Stomach (tissue), 9 donors: Measurements from ENCODE around the gene KCNC1. TPM values are rescaled to one million over a fixed set of nuclear protein-coding genes. Genes with fewer than 3 reads are reported as not detected.
A peak's percentile ranks its signal among the peaks of the same experiment; 100 is the strongest.

Experiments
- DNase-seq, 2 donors: peaks; one replicate each; pipeline versions ENCODE4 v3.0.0 to v3.0.0-alpha.2; 2013 to 2019
- H3K27ac ChIP-seq, 5 donors: fragments of 200-600 bp in 4 of 5; sonication (generic) in 4 of 5; one replicate each; pipeline ENCODE4 v1.5.1; 2013 to 2019; ENCODE audit warnings: mild to moderate bottlenecking in 1 of 5, moderate library complexity in 1 of 5
- H3K27me3 ChIP-seq, 3 donors: fragments of 200-600 bp; sonication (generic); one replicate each; pipeline ENCODE4 v1.5.1; 2017 to 2019; ENCODE audit warnings: mixed run types in 1 of 3
- H3K36me3 ChIP-seq, 4 donors: fragments of 200-600 bp; sonication (generic); 1 replicate in 3 of 4; 2 replicates in 1 of 4; pipeline ENCODE4 v1.5.1; 2016 to 2019
- H3K4me1 ChIP-seq, 4 donors: fragments of 200-600 bp; sonication (generic); one replicate each; pipeline ENCODE4 v1.5.1; 2016 to 2019
- H3K4me3 ChIP-seq, 4 donors: fragments of 200-600 bp; sonication (generic) in 3 of 4; one replicate each; pipeline ENCODE4 v1.5.1; 2016 to 2019; ENCODE audit warnings: mild to moderate bottlenecking in 1 of 4
- H3K9me3 ChIP-seq, 4 donors: fragments of 200-600 bp; sonication (generic); one replicate each; pipeline ENCODE4 v1.5.1; 2016 to 2019
- EP300 ChIP-seq: sonication (generic); formaldehyde crosslinking; IDR thresholded peaks from one replicate; pipeline ENCODE4 v1.6.1; 2017; ENCODE audit warnings: antibody characterized with exemption
- POLR2A ChIP-seq, 4 donors: fragments of 450-650 bp; IDR thresholded peaks; one replicate each; pipeline ENCODE4 v1.6.1; 2016; ENCODE audit warnings: antibody characterized with exemption in 4 of 4, control low read depth in 2 of 4, mild to moderate bottlenecking in 1 of 4, moderate library complexity in 1 of 4
- POLR2AphosphoS5 ChIP-seq, 3 donors: sonication (generic); formaldehyde crosslinking; IDR thresholded peaks; one replicate each; pipeline ENCODE4 v1.6.1; 2016; ENCODE audit warnings: antibody characterized with exemption in 3 of 3
- WGBS, 5 donors: extraction: QIAGEN DNeasy Blood & Tissue Kit in 3 of 5; methylation state at CpG; one replicate each; pipeline versions ENCODE4 v1.1.5 to v1.1.7; 2013 to 2018; 5-methylcytosine and 5-hydroxymethylcytosine counted together
- intact Hi-C: fragments of 100-400 bp; cut with DNase I; formaldehyde crosslinking; loops from one replicate; pipeline ENCODE4 v1.15.1; 2023; ENCODE audit warnings: low total_unique reads
- polyA plus RNA-seq, 3 donors: library from polyadenylated mRNA; stranded (reverse); fragments of 200-250 nt; gene quantifications; one replicate each; pipeline ENCODE4 v1.2.3, GENCODE V29; 2013
- total RNA-seq, 5 donors: library from RNA; depleted of rRNA; stranded (reverse); fragments of >200 nt; gene quantifications; one replicate each; pipeline versions ENCODE4 v1.1.0 to v1.2.3, GENCODE V29; 2014 to 2016
- TF ChIP-seq, protein P1 (sequence below), 7 experiments: fragments of 450-650 bp in 4 of 7; fragments of 200-600 bp in 3 of 7; sonication (generic) in 3 of 7; IDR thresholded peaks; one replicate each; pipeline ENCODE4 v1.5.1; 2016 to 2019; ENCODE audit warnings: antibody characterized with exemption in 7 of 7, control low read depth in 2 of 7, mild to moderate bottlenecking in 1 of 7
- donor health status: healthy with polysubstance abuse.
- donor health status: Bipolar disorder and iron deficiency.
- donor health status: healthy.

Gene KCNC1
- total and polyA plus RNA-seq, 8 donors = 0.03 to 0.18 TPM; not detected in 6

DNA sequence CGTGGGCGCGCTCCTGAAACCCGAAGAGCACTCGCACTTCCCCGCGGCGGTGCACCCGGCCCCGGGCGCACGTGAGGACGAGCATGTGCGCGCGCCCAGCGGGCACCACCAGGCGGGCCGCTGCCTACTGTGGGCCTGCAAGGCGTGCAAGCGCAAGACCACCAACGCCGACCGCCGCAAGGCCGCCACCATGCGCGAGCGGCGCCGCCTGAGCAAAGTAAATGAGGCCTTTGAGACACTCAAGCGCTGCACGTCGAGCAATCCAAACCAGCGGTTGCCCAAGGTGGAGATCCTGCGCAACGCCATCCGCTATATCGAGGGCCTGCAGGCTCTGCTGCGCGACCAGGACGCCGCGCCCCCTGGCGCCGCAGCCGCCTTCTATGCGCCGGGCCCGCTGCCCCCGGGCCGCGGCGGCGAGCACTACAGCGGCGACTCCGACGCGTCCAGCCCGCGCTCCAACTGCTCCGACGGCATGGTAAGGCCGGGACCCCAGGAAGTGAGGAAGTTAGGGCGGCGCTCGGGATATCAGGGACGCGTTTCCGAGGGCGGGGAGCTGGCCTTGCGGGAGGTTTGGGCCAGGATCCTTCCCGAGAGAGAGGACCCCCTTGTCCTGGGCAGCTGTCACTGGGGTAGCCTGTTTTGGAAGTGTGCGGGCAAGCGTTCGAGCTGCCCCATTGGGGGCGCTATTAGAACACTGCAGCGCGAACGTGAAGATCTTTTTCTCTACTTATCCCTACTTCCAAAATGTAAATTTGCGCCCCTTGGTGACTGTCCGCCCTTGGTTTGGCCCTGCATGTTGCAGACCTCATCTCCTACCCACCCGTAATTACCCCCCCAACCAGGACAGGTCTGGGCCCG is 14.4 kb upstream of the KCNC1 start:
- DNase-seq = peak in 1 of 2 donors; percentile 57
- peaks cover 28 to 98% (median 73%) of the 10 kb centered on the region in 3 donors for H3K27me3 ChIP-seq
- intact Hi-C loops = no loop called here
- no peaks in the 10 kb centered on the region for H3K9me3 ChIP-seq
- H3K4me3 ChIP-seq = no peak overlapping the region
- H3K36me3 ChIP-seq = no peaks in the 10 kb centered on the region
- TF ChIP-seq POLR2AphosphoS5 (IDR thresholded peaks at IDR 0.05) (no peak), POLR2A (IDR thresholded peaks at IDR 0.05) (no peak), EP300 (no peak)
- TF ChIP-seq, protein P1, sequence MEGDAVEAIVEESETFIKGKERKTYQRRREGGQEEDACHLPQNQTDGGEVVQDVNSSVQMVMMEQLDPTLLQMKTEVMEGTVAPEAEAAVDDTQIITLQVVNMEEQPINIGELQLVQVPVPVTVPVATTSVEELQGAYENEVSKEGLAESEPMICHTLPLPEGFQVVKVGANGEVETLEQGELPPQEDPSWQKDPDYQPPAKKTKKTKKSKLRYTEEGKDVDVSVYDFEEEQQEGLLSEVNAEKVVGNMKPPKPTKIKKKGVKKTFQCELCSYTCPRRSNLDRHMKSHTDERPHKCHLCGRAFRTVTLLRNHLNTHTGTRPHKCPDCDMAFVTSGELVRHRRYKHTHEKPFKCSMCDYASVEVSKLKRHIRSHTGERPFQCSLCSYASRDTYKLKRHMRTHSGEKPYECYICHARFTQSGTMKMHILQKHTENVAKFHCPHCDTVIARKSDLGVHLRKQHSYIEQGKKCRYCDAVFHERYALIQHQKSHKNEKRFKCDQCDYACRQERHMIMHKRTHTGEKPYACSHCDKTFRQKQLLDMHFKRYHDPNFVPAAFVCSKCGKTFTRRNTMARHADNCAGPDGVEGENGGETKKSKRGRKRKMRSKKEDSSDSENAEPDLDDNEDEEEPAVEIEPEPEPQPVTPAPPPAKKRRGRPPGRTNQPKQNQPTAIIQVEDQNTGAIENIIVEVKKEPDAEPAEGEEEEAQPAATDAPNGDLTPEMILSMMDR (IDR thresholded peaks at IDR 0.05) = no peak
- WGBS, 5 donors = 4 to 6% (median 5%) methylated on average over 56 to 85 of the region's 85 CpGs
- no peak overlapping the region for H3K27ac ChIP-seq
- H3K4me1 ChIP-seq = peaks cover 15 to 38% (median 30%) of the 10 kb centered on the region in 4 donors

DNA sequence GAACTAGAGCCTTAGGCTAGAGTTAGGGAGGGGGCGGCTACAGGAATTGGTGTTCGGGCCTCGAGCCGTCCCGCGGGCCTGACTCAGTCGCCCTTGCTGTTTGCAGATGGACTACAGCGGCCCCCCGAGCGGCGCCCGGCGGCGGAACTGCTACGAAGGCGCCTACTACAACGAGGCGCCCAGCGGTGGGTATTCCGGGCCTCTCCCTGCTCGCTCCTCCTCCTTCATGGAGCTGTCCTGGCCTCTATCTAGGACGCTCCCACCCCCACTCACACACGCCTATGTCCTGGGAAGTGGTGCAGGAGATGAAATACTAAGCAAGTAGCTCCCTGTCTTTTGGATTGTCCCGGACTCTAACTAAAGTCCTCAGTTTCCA is 13.8 kb upstream of the KCNC1 start:
- no peak overlapping the region for H3K27ac ChIP-seq
- H3K4me1 ChIP-seq = peaks cover 15 to 38% (median 30%) of the 10 kb centered on the region in 4 donors
- intact Hi-C loops = no loop called here
- H3K36me3 ChIP-seq = no peaks in the 10 kb centered on the region
- TF ChIP-seq EP300 (no peak), POLR2AphosphoS5 (IDR thresholded peaks at IDR 0.05) (no peak), POLR2A (IDR thresholded peaks at IDR 0.05) (no peak)
- TF ChIP-seq, protein P1 (IDR thresholded peaks at IDR 0.05) = no peak
- no peaks in the 10 kb centered on the region for H3K9me3 ChIP-seq
- DNase-seq = no peak
- 4 to 6% (median 5%) methylated on average over 18 to 24 of the region's 24 CpGs for WGBS, 5 donors
- no peak overlapping the region for H3K4me3 ChIP-seq
- peaks cover 28 to 98% (median 76%) of the 10 kb centered on the region in 3 donors for H3K27me3 ChIP-seq

DNA sequence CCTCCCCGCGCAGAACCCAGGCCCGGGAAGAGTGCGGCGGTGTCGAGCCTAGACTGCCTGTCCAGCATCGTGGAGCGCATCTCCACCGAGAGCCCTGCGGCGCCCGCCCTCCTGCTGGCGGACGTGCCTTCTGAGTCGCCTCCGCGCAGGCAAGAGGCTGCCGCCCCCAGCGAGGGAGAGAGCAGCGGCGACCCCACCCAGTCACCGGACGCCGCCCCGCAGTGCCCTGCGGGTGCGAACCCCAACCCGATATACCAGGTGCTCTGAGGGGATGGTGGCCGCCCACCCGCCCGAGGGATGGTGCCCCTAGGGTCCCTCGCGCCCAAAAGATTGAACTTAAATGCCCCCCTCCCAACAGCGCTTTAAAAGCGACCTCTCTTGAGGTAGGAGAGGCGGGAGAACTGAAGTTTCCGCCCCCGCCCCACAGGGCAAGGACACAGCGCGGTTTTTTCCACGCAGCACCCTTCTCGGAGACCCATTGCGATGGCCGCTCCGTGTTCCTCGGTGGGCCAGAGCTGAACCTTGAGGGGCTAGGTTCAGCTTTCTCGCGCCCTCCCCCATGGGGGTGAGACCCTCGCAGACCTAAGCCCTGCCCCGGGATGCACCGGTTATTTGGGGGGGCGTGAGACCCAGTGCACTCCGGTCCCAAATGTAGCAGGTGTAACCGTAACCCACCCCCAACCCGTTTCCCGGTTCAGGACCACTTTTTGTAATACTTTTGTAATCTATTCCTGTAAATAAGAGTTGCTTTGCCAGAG is 13.2 kb upstream of the KCNC1 start:
- intact Hi-C loops = no loop called here
- 8 to 13% (median 10%) methylated on average over 38 to 56 of the region's 56 CpGs for WGBS, 5 donors
- Histone ChIP-seq H3K27ac (no peak overlapping the region), H3K27me3 (peaks cover 28 to 91% (median 76%) of the 10 kb centered on the region in 3 donors), H3K9me3 (no peaks in the 10 kb centered on the region), H3K4me1 (peaks cover 15 to 38% (median 30%) of the 10 kb centered on the region in 4 donors), H3K36me3 (no peaks in the 10 kb centered on the region), H3K4me3 (no peak overlapping the region)
- TF ChIP-seq POLR2AphosphoS5 (IDR thresholded peaks at IDR 0.05) (no peak), EP300 (no peak), POLR2A (IDR thresholded peaks at IDR 0.05) (no peak)
- TF ChIP-seq, protein P1 (IDR thresholded peaks at IDR 0.05) = no peak
- no peak for DNase-seq

DNA sequence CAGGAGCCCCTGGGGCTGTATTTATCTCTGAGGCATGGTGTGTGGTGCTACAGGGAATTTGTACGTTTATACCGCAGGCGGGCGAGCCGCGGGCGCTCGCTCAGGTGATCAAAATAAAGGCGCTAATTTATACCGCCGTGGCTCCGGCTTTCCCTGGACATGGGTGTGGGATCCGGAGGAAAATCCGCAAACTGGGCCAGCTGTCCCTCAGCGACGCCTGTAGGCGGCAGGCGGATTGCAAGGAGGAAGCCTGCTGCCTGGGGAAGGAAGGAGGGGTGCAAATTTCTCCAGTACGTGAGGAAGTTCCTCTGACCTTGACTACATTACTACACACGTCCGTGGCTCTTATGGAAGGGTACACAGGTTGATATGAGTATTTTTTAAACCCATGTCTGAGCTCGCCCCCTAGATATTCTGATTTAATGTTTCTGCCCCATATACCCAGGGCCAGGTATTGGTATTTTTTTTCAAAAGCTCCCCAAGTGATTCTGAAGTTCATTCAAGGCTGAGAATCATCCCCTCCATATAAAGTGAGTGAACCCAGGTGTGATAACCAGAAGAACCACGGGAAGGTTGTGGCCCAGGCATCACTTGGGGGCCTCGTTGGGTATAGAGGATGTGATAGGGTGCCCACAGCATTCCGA is 12.5 kb upstream of the KCNC1 start:
- no peak overlapping the region for H3K4me3 ChIP-seq
- no peaks in the 10 kb centered on the region for H3K36me3 ChIP-seq
- no peak overlapping the region for H3K27ac ChIP-seq
- H3K27me3 ChIP-seq = peaks cover 28 to 84% (median 76%) of the 10 kb centered on the region in 3 donors
- H3K4me1 ChIP-seq = peaks cover 15 to 38% (median 30%) of the 10 kb centered on the region in 4 donors
- intact Hi-C loops = no loop called here
- TF ChIP-seq POLR2AphosphoS5 (IDR thresholded peaks at IDR 0.05) (no peak), EP300 (no peak), POLR2A (IDR thresholded peaks at IDR 0.05) (no peak)
- TF ChIP-seq, protein P1 (IDR thresholded peaks at IDR 0.05) = no peak
- no peaks in the 10 kb centered on the region for H3K9me3 ChIP-seq
- 12 to 17% (median 13%) methylated on average over 25 of the region's 25 CpGs for WGBS, 5 donors
- DNase-seq = peak in 1 of 2 donors; percentile 29
